ENCODE results near the gene PELI2.

PELI2 gene

DNA sequence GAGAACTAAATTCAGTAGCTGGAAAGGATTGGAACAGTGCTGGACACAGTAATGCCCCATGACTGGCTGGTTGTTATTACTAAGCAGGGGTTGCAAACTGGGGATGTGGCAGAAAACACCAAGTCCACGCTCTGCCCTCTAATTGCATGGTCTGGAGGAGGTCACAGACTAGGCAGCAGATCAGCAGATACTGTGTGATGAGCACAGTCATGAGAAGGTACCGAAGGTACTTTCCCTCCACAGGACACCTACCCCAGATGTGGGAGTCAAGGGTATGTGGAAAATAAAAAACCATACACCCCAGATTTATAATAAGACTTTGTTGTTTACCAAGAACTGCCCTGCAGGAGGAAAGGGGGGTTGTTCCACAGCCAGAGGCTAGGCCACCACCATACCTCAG lies 175.3 kb downstream of the PELI2 start:
- no peak overlapping the region for H3K27ac ChIP-seq
- TF ChIP-seq, protein P1, sequence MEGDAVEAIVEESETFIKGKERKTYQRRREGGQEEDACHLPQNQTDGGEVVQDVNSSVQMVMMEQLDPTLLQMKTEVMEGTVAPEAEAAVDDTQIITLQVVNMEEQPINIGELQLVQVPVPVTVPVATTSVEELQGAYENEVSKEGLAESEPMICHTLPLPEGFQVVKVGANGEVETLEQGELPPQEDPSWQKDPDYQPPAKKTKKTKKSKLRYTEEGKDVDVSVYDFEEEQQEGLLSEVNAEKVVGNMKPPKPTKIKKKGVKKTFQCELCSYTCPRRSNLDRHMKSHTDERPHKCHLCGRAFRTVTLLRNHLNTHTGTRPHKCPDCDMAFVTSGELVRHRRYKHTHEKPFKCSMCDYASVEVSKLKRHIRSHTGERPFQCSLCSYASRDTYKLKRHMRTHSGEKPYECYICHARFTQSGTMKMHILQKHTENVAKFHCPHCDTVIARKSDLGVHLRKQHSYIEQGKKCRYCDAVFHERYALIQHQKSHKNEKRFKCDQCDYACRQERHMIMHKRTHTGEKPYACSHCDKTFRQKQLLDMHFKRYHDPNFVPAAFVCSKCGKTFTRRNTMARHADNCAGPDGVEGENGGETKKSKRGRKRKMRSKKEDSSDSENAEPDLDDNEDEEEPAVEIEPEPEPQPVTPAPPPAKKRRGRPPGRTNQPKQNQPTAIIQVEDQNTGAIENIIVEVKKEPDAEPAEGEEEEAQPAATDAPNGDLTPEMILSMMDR (IDR thresholded peaks at IDR 0.05): no peak
- TF ChIP-seq ZFX (IDR thresholded peaks at IDR 0.05; ENCODE audit: borderline replicate concordance): no peak

DNA sequence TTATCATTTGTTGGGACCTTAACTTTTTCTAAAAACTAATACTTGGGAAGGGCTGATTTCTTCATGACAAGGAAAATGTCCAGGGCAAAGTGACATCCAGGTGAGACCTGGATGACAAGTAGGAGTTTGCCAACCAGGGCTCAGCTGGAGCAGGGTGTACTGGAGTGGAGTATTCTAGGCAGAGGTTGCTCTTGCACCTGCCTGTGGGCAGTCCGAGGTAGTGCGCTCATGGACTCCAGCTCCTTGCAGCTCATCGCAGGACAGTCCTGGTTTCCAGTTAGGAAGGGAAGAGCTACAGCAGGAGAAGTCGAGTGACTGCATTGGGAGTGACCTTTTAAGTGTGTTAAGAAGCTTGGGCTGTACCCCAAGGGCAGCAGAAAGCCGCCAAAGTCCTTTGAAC lies 175.9 kb downstream of the PELI2 start:
- H3K27ac ChIP-seq: no peak overlapping the region

DNA sequence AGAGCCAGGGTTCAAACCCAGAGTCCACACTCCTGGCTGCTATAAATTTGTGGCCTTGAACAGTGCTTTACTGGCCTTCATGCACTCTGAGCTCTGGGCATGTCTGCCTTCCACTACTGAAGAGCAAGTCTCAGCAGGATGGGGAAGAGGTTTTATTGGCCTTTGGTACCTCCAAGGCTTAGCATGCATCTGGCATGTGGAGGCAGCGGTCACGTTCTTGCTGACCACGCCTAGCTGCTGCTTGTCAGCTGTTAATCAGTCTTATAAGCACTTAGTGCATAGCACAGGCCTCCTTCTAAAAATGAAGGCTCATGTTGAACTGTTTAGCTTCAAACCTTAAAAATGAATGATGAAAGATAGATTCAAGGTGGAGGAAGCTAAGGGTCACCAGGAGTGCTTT lies 177.5 kb downstream of the PELI2 start:
- no peak overlapping the region for H3K27ac ChIP-seq
- no peak for TF ChIP-seq ZFX (IDR thresholded peaks at IDR 0.05; ENCODE audit: borderline replicate concordance)
- TF ChIP-seq, protein P1 (IDR thresholded peaks at IDR 0.05): no peak

More for the DNA sequence above, 175.9 kb downstream of the PELI2 start:
- no peak for TF ChIP-seq ZFX (IDR thresholded peaks at IDR 0.05; ENCODE audit: borderline replicate concordance)
- TF ChIP-seq, protein P1 (IDR thresholded peaks at IDR 0.05): 0 out of 2 replicates have a peak, but pooled peaks have one; percentile 7

DNA sequence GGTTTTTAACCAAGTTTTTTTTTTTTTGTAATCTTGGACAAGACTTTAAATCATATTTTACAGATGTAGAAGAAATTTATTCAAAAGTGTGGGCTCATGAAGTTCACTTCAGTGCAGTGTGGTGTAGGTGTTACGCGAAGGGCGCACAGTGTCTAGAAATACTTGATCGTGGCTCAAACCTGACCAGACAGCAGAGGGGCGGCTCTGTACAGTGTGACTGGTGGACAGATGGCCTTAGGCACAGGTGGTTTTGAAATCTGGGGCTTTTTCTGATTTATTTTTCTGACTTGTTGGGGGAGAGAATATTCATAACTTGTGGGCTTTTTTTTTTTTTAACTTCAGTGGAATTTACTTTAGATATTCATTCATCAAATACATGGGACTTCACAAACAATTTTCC lies 179.2 kb downstream of the PELI2 start:
- TF ChIP-seq, protein P1 (IDR thresholded peaks at IDR 0.05): no peak
- H3K27ac ChIP-seq: no peak overlapping the region

DNA sequence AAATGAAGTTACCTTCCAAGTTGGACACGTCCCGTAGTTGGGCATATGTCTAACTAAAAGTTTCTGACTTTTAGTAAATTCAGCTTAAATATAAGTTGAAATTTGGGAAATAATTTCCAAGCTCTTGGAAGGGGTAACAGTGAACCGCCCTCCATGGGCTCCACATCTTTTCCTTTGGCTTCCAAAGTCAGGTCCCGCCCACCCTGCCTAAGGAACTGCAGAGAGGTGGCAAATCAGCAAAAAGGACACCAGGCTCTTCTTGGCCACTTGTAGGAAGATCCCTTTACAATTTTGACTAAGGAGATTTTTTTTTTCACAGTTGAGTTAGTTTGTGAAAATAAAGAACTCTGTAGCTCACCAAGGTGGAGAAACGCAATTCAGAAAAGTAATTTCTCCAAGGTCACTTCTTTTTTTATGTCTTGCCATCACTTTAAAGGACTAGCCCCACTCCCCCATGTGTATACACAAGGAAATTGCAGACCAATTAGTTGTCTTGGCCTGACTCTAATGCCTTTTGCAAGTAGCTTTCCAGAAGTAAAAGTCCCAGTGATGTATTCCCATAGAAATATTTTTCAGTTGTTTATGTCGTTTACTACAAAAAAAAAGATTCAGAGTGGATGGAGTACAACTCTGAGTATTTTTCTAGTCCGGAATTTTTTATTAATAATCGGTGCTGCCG lies 181.2 kb downstream of the PELI2 start:
- no peak for TF ChIP-seq ZFX (IDR thresholded peaks at IDR 0.05; ENCODE audit: borderline replicate concordance)
- TF ChIP-seq, protein P1 (IDR thresholded peaks at IDR 0.05): no peak
- no peak overlapping the region for H3K27ac ChIP-seq

DNA sequence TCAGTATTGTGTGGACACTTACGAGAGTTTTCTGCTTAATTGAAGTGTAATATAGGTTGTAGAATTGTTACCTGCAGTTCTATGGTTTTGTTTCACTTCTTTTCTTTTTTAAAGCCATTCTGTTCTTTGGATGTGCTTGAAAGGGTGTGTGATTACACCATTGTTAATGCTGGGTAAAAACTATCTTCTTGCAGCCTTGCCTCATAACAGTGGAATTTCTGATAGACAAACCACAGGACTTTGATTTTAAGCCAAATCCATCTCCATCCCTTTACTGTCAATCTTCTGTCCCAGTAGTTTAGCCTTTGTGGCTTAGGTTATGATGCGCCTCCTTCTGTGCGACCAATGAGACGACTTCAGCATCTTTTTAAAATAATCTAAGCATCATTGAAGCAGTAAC lies 182.3 kb downstream of the PELI2 start:
- TF ChIP-seq ZFX (IDR thresholded peaks at IDR 0.05; ENCODE audit: borderline replicate concordance): no peak
- TF ChIP-seq, protein P1 (IDR thresholded peaks at IDR 0.05): no peak
- H3K27ac ChIP-seq: no peak overlapping the region

DNA sequence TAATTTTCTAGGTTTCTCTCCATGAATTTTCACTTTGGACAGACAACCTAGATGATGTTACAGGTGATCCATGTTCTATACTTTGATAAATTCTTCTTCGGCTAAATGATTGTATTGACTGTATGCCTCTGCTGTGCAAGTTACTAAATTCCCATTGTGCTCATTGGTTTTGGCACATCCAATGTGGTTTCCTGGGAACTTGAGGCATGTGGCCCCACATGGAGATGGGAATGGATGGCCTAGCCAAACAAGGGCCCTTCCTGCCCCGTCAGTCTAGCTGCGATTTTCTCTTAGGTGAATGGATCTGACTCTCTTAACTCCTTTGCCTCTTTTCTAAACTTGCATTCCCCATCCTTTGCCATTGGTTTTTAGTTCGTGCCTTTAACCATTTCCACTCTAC lies 186.2 kb downstream of the PELI2 start:
- no peak for TF ChIP-seq ZFX (IDR thresholded peaks at IDR 0.05; ENCODE audit: borderline replicate concordance)
- TF ChIP-seq, protein P1 (IDR thresholded peaks at IDR 0.05): no peak
- H3K27ac ChIP-seq: no peak overlapping the region

All from 22Rv1 (cell line).